Neural crest cell (in vitro differentiated cells): ENCODE results near the gene ADGRG1. TPM values are rescaled to one million over a fixed set of nuclear protein-coding genes. Genes with fewer than 3 reads are reported as not detected.

Experiments used
- DNase-seq: peaks from one replicate; pipeline ENCODE4 v3.0.0; 2021; ENCODE audit warnings: low read depth, mixed read lengths, low spot score
- H3K27ac Mint-ChIP-seq: one replicate; pipeline ENCODE4 v1.8.0; 2021; ENCODE audit warnings: mild to moderate bottlenecking, mixed read lengths; ENCODE audit not compliant: unreplicated experiment
- H3K27me3 Mint-ChIP-seq: 2 replicates; pipeline ENCODE4 v1.8.0; 2021; ENCODE audit warnings: low read depth, mild to moderate bottlenecking, mixed read lengths
- H3K36me3 Mint-ChIP-seq: 2 replicates; pipeline ENCODE4 v1.8.0; 2021; ENCODE audit warnings: low read depth, mild to moderate bottlenecking, mixed read lengths
- H3K4me1 Mint-ChIP-seq: 2 replicates; pipeline ENCODE4 v1.8.0; 2021; ENCODE audit warnings: mixed read lengths
- H3K4me3 Mint-ChIP-seq: one replicate; pipeline ENCODE4 v1.8.0; 2021; ENCODE audit warnings: mild to moderate bottlenecking, mixed read lengths
- H3K9me3 Mint-ChIP-seq: 2 replicates; pipeline ENCODE4 v1.8.0; 2021; ENCODE audit warnings: mixed read lengths
- total RNA-seq: library from RNA; stranded (reverse); gene quantifications from 2 replicates; pipeline ENCODE4 v1.2.1, GENCODE V29; 2021
- TF ChIP-seq, protein P1 (sequence below): fragments of 200-600 bp; sonication (generic); conservative IDR thresholded peaks from 2 replicates; pipeline ENCODE4 v1.5.0; 2021; ENCODE audit warnings: antibody characterized with exemption, mild to moderate bottlenecking

ADGRG1 gene
- total RNA-seq, 1 donor from 2014 or later: 58.5 TPM

DNA sequence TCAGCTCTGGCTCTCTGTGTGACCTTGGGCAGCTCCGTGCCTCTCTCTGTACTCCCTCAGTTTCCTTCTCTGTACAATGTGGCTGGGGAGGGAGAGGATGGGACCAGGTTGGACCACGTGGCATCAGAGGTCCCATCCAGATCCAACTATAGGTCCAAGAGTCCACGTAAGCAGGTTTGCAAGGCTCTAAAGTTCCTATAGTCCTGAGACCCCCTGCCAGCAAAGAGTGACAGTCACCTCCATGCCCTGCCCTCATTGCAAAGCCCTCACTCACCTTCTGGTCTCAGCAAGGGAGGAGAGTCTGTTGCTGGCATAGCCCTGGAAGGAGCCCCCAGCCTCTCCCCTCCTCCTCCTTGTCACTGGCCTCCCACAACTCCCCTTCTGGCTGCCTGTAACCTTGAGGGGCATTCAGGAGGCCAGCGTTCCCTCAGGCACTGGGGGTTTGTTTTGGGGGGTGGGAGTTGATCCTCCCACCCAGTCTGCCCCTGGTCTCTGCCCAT lies 60.1 kb downstream of the ADGRG1 start:
- H3K9me3 Mint-ChIP-seq: peaks cover 2% of the 10 kb centered on the region
- TF ChIP-seq, protein P1, sequence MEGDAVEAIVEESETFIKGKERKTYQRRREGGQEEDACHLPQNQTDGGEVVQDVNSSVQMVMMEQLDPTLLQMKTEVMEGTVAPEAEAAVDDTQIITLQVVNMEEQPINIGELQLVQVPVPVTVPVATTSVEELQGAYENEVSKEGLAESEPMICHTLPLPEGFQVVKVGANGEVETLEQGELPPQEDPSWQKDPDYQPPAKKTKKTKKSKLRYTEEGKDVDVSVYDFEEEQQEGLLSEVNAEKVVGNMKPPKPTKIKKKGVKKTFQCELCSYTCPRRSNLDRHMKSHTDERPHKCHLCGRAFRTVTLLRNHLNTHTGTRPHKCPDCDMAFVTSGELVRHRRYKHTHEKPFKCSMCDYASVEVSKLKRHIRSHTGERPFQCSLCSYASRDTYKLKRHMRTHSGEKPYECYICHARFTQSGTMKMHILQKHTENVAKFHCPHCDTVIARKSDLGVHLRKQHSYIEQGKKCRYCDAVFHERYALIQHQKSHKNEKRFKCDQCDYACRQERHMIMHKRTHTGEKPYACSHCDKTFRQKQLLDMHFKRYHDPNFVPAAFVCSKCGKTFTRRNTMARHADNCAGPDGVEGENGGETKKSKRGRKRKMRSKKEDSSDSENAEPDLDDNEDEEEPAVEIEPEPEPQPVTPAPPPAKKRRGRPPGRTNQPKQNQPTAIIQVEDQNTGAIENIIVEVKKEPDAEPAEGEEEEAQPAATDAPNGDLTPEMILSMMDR: no peak
- no peak overlapping the region for H3K4me3 Mint-ChIP-seq
- H3K27me3 Mint-ChIP-seq: no peaks in the 10 kb centered on the region
- DNase-seq: no peak
- no peaks in the 10 kb centered on the region for H3K36me3 Mint-ChIP-seq
- H3K4me1 Mint-ChIP-seq: peaks cover 7% of the 10 kb centered on the region
- H3K27ac Mint-ChIP-seq: peak overlapping the region; percentile 38

GRCh38 chr16:57688987-57689761 lies 60.7 kb downstream of the ADGRG1 start:
- Mint-ChIP-seq H3K36me3 (no peaks in the 10 kb centered on the region), H3K27me3 (no peaks in the 10 kb centered on the region), H3K27ac (no peak overlapping the region), H3K4me1 (peaks cover 6% of the 10 kb centered on the region), H3K4me3 (no peak overlapping the region), H3K9me3 (peaks cover 2% of the 10 kb centered on the region)
- TF ChIP-seq, protein P1: no peak
- no peak for DNase-seq

GRCh38 chr16:57689762-57690558 lies 61.5 kb downstream of the ADGRG1 start:
- peaks cover 12% of the 10 kb centered on the region for H3K4me1 Mint-ChIP-seq
- H3K27ac Mint-ChIP-seq: no peak overlapping the region
- H3K9me3 Mint-ChIP-seq: peaks cover 2% of the 10 kb centered on the region
- no peak overlapping the region for H3K4me3 Mint-ChIP-seq
- no peak for DNase-seq
- no peaks in the 10 kb centered on the region for H3K27me3 Mint-ChIP-seq
- TF ChIP-seq, protein P1: no peak
- H3K36me3 Mint-ChIP-seq: no peaks in the 10 kb centered on the region

DNA sequence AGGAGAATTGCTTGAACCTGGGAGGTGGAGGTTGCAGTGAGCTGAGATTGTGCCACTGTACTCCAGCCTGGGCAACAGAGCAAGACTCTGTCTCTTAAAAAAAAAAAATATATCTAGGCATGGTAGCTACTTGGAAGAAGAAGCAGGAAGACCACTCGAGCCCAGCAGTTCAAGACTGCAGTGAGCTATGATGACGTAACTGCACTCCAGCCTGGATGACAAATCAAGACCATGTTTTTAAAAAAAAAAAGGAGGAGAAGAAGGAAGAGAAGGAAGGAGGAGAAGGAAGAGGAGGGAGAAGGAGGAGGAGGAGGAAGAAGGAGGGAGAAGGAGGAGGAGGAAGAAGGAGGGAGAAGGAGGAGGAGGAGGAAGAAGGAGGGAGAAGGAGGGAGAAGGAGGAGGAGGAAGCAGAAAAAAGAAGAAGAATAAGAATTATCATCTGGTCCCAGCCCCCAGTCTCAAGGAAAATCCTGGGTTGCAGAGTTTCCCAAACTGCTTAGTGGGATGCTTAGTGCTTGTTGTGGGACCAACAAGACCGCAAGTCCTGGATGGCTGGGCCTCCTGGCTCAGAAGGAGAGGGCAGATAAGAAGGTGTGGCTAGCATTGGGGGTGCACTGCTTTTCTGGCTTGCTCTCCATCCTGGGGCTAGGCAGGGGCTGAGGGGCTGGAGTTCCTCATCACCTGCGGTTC lies 62.5 kb downstream of the ADGRG1 start:
- Mint-ChIP-seq H3K36me3 (no peaks in the 10 kb centered on the region), H3K27ac (no peak overlapping the region), H3K9me3 (peaks cover 2% of the 10 kb centered on the region), H3K27me3 (no peaks in the 10 kb centered on the region), H3K4me1 (peaks cover 16% of the 10 kb centered on the region), H3K4me3 (no peak overlapping the region)
- TF ChIP-seq, protein P1: no peak
- no peak for DNase-seq

GRCh38 chr16:57692636-57693035 lies 64.2 kb downstream of the ADGRG1 start:
- H3K4me3 Mint-ChIP-seq: no peak overlapping the region
- no peak for DNase-seq
- no peaks in the 10 kb centered on the region for H3K27me3 Mint-ChIP-seq
- H3K4me1 Mint-ChIP-seq: peaks cover 16% of the 10 kb centered on the region
- H3K9me3 Mint-ChIP-seq: no peaks in the 10 kb centered on the region
- no peaks in the 10 kb centered on the region for H3K36me3 Mint-ChIP-seq
- H3K27ac Mint-ChIP-seq: no peak overlapping the region
- TF ChIP-seq, protein P1: no peak
